Neutrophil (primary cell): Measurements from ENCODE around the gene CDIPT.

Source experiments
- H3K27ac ChIP-seq: fragments of 200-600 bp; sonication (generic); 2 replicates; pipeline ENCODE4 v1.5.1; 2016; ENCODE audit warnings: mild to moderate bottlenecking, moderate library complexity
- H3K27me3 ChIP-seq: fragments of 200-600 bp; sonication (generic); 2 replicates; pipeline ENCODE4 v1.6.0; 2016; ENCODE audit warnings: mild to moderate bottlenecking
- H3K36me3 ChIP-seq: fragments of 200-600 bp; sonication (generic); 2 replicates; pipeline ENCODE4 v1.5.1; 2017
- H3K4me1 ChIP-seq, 2 experiments: fragments of 200-600 bp in 1 of 2; sonication (generic) in 1 of 2; 1 replicate in 1 of 2; 2 replicates in 1 of 2; pipeline versions ENCODE4 v1.5.1 to v1.6.1; 2013 to 2016; ENCODE audit warnings: low read depth in 1 of 2, low read length in 1 of 2, mild to moderate bottlenecking in 1 of 2, moderate library complexity in 1 of 2; ENCODE audit not compliant: control insufficient read depth in 1 of 2, insufficient read depth in 1 of 2
- H3K4me3 ChIP-seq, 2 experiments: fragments of 200-600 bp in 1 of 2; sonication (generic) in 1 of 2; 1 replicate in 1 of 2; 2 replicates in 1 of 2; pipeline ENCODE4 v1.5.1; 2013 to 2016; ENCODE audit warnings: low read depth in 1 of 2, low read length in 1 of 2, mild to moderate bottlenecking in 1 of 2, moderate library complexity in 1 of 2
- H3K9me3 ChIP-seq: fragments of 200-600 bp; sonication (generic); 2 replicates; pipeline ENCODE4 v1.5.1; 2016
- CTCF ChIP-seq: fragments of 200-600 bp; sonication (generic); IDR thresholded peaks from 2 replicates; pipeline ENCODE4 v1.5.1; 2016; ENCODE audit warnings: antibody characterized with exemption

CDIPT gene

GRCh38 chr16:29854520-29855100, 8.4 kb downstream of the CDIPT start:
- H3K36me3 ChIP-seq: peaks cover 21% of the 10 kb centered on the region
- H3K27ac ChIP-seq: no peak overlapping the region
- H3K27me3 ChIP-seq: no peaks in the 10 kb centered on the region
- H3K9me3 ChIP-seq: no peaks in the 10 kb centered on the region
- H3K4me1 ChIP-seq: no peaks in the 10 kb centered on the region
- H3K4me3 ChIP-seq: no peak overlapping the region
- TF ChIP-seq CTCF: no peak

GRCh38 chr16:29852654-29853053, 10.4 kb downstream of the CDIPT start:
- Histone ChIP-seq H3K4me1 (no peaks in the 10 kb centered on the region), H3K27ac (no peak overlapping the region), H3K4me3 (no peak overlapping the region), H3K36me3 (peaks cover 23% of the 10 kb centered on the region), H3K27me3 (no peaks in the 10 kb centered on the region), H3K9me3 (no peaks in the 10 kb centered on the region)
- no peak for TF ChIP-seq CTCF

GRCh38 chr16:29850998-29851397, 12.0 kb downstream of the CDIPT start:
- H3K36me3 ChIP-seq: peaks cover 39% of the 10 kb centered on the region
- H3K4me3 ChIP-seq: no peak overlapping the region
- H3K4me1 ChIP-seq: no peaks in the 10 kb centered on the region
- TF ChIP-seq CTCF: no peak
- no peaks in the 10 kb centered on the region for H3K27me3 ChIP-seq
- no peaks in the 10 kb centered on the region for H3K9me3 ChIP-seq
- no peak overlapping the region for H3K27ac ChIP-seq

GRCh38 chr16:29849505-29849904, 13.5 kb downstream of the CDIPT start:
- Histone ChIP-seq H3K27me3 (no peaks in the 10 kb centered on the region), H3K27ac (peak overlapping the region; percentile 44), H3K4me1 (no peaks in the 10 kb centered on the region), H3K4me3 (no peak overlapping the region), H3K36me3 (peaks cover 54% of the 10 kb centered on the region), H3K9me3 (no peaks in the 10 kb centered on the region)
- no peak for TF ChIP-seq CTCF

GRCh38 chr16:29848420-29849297, 14.4 kb downstream of the CDIPT start:
- Histone ChIP-seq H3K27me3 (no peaks in the 10 kb centered on the region), H3K4me1 (no peaks in the 10 kb centered on the region), H3K27ac (peak overlapping the region; percentile 7), H3K4me3 (no peak overlapping the region), H3K9me3 (no peaks in the 10 kb centered on the region), H3K36me3 (peaks cover 63% of the 10 kb centered on the region)
- TF ChIP-seq CTCF: peak; percentile 84
